ENCODE results near the gene SURF2.
A peak's percentile ranks its signal among the peaks of the same experiment; 100 is the strongest.

Gene SURF2

GRCh38 chr9:133339641-133340040 lies 16.7 kb upstream of the SURF2 start:
- no peak for DNase-seq

DNA sequence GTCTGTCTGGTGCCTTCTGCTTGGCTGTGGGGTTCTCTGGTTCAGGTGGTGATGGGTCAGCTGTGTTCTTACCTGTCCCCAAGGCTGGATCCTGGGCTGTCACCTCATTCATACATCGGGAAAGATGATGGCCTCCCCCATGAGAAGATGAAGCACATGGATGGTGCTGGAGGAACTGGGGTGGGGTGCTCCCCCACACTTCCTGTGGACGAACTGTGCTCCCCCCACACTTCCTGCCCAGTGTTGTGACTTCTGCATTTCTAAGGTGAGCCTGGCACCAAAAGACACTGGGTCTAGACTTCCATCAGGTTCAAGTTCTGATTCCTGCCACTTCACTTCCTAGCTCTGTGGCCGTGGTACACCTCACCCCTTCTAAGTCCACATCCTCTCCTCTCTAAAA lies 16.1 kb upstream of the SURF2 start:
- peak; percentile 63 to 67 for DNase-seq

DNA sequence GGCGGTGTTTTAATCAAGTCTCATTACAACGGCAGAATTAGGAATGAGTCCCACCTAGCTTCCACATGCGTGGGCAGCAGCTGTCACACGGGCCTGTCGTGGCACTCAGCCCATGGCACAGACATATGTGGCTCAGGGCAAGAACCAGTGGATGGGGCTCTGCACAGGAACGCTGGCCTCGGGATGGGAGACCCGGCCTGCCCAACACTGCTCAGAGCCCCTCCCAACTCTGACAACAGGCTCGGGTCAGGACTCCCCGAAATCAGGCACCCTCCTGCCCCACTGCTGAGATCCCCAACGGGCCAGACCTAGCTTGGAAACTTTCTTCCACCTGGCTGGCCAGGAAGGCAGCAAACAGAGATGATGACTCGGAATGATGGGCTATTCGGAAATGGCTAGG lies 15.4 kb upstream of the SURF2 start:
- DNase-seq, result peak in 1 of 2 donors; percentile 24

- peak; percentile 86 to 89 for DNase-seq
Measured at GRCh38 chr9:133341369-133342068, 14.8 kb upstream of the SURF2 start.

GRCh38 chr9:133342069-133342406 lies 14.3 kb upstream of the SURF2 start:
- no peak for DNase-seq

- DNase-seq, result no peak
Measured at GRCh38 chr9:133342570-133342969, 13.8 kb upstream of the SURF2 start.

GRCh38 chr9:133344071-133344470 lies 12.3 kb upstream of the SURF2 start:
- DNase-seq, result no peak

DNA sequence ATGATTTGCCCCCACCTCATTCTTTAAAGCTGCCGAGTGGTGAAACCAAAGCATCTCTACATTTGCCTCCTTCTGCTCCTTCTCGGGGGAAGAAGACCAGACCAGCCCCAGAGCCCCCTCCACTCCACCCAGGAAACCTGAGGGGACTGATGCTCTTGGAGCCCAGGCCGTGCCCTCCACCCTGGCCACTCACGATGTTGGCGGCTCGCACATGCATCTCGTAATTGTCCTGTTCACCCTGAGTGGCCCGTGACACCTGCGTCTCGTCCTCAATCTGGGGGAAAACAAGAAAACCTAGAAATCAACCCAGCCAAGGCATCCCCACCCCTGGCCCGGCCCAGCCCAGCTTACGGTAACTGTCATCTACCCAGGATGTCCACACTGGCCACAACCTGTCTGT lies 11.4 kb upstream of the SURF2 start:
- DNase-seq, result no peak

DNA sequence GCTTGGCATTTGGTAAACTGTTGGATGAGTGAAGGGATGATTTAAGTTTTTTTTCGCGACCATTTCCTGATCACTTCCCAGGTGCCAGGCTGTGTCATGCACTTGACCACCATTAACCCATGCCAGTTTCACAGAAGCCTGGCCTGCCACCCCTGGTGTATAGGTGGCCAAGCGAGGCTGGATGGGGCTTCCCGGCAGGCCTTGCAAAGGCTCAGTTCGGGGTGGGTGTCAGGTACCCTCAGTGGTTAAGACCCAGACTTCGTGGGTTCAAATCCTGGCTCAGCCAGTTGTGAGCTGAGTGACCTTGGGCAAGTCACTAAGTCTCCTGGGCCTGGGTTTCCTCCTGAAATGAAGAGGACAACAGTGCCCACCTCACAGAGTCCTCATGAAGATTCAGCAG lies 10.8 kb upstream of the SURF2 start:
- DNase-seq, result no peak

GRCh38 chr9:133346021-133346785 lies 10.1 kb upstream of the SURF2 start:
- DNase-seq, result no peak

- DNase-seq, result peak; percentile 25 to 44
Measured at GRCh38 chr9:133347515-133347984, 8.8 kb upstream of the SURF2 start.

DNA sequence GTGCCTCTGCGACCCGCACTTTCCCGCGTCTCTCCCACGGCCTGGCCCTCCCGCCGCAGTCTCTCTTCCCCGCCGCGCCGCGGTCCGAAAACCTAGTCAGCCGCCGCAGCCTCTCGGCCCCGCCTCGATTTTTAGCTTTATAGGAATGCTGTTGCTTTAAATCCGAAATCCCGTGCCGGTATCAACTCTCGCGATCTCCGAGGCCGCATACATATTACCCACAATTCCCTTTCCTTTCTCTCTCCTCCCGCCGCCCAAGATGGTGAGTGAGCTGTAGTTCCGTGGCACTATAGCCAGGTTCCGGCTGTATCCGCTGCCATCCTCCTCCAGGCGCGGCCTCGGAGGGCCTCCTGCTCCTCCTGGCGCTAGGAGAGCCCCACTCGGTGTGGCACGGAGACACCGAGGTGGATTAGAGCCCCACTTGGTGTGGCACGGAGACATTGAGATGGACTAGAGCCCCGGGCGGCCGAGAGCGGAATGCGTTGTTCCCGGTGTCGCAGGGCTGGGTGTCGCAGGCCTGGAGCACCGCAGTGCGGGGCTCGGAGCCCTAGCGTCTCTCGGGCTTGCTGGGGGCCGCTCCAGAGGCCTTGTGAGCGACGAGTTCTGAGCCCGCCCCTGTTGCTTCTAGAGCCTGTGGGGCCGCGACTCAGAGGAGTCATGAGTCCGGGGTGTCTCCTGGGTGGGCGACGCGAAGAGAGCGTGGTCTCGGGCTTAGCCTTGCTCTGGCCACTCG lies 8.2 kb upstream of the SURF2 start, which contains the start of the genes MED22 and RPL7A:
Gene MED22 (minus strand): TSS at position 147 of the 733 bp plus-strand sequence. CDS start 1,469 bp downstream, outside the sequence.
Gene RPL7A (plus strand): TSS at position 234 of the 733 bp plus-strand sequence. CDS start 26 bp downstream, at position 260.
- peak; percentile 98 for DNase-seq

- no peak for DNase-seq
Measured at GRCh38 chr9:133348718-133349573, 7.4 kb upstream of the SURF2 start.

- no peak for DNase-seq
Measured at GRCh38 chr9:133349965-133350616, 6.3 kb upstream of the SURF2 start.

DNA sequence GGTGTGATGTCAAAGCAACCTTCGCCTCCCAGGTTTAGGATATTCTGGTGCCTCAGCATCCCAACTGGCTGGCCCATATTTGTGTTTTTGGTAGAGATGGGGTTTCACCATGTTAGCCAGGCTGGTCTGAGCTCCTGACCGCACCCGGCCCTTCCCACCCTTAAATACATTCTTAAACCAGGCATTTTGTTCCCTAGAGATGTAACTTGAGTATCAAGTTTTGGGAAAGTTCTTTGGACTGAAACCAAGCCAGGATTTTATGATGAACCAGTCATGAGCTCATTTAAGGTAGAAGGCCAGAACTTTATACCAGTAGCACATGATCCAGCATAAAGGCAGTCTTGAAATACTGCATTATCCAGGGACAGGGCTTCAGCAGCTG lies 4.8 kb upstream of the SURF2 start:
- no peak for DNase-seq

GRCh38 chr9:133351908-133352634 lies 4.3 kb upstream of the SURF2 start:
- DNase-seq, result peak; percentile 71 to 79

DNA sequence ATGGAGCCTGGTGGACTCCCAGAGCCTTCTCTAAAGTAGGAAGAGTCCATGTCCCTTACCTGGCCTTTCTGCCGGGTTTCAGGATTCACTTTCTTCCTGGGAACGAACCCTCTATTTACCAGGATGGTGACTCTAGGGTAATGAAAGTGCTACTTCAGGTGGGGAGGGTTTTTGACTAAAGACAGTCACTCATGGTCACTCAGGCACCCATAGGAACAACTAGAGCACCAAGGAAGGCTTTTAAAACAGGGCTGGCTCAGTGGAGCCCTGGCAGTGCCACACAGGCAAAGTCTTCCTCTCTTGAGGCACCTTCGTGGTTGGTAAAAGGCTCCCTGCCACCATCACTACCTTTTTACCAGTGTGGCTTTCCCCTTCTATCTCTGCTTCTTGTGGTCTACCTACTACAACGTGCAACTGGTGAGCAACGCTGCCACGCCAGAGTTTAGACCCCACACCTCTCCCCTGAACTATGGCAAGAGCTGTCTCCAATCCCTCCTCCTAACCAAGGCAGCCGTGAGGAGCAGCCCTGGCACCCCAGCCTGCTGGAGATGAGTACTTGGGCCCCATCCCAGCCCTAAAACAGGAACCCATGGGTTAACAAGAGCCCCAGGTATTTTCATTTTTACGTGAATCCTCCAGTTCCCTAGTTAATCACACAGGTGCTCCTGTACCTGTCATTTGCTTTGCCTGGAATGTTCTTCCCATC lies 3.6 kb upstream of the SURF2 start:
- no peak for DNase-seq

DNA sequence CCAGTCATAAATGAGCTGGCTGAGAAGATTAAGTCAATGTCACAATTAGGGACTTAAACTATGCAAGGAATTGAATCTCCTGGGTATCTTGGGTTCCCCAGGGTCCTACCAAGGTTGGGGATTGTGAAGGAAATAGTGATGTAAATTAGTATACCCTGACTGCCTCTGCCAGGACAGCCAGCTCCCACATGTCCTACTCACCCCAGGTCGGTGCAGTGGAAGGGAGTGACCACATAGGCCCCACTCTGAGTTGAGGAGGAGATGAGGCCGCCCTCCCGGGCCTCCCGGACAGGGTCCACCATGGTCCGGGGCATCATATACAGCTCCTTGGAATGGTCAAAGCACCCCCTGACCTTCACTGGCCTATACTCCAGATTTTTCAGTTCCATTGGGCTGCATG lies 2.8 kb upstream of the SURF2 start:
- no peak for DNase-seq

- no peak for DNase-seq
Measured at GRCh38 chr9:133354766-133355165, 1.6 kb upstream of the SURF2 start.

DNA sequence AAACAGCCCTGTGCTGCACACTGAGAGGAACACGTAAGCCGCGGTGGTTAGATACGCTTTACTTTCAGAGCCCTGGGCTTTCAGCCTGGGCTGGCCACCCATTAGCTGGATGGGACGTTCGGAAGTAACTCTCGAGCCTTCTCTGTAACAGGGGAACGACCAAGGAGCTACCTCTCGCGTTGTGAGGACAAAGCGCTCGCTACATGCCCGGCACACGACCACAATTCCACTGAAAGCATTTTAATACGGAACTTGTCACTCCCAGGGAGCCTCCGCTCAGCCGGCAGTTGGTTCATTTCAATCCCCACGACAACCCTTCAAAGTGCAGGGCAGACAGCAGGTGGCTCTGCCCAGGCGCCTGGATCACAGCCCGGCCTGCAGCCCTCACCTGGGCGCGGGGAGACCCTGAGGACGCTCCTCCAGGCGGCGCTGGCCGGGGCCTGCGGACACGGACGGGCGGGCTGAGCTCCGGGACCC lies 431 bp upstream of the SURF2 start:
- DNase-seq, result no peak
